GM19324 (cell line): ENCODE data around the gene IL1RAP.
A peak's percentile ranks its signal among the peaks of the same experiment; 100 is the strongest.

Experiments
- ATAC-seq: cut with Tn5 transposase; IDR thresholded peaks from one replicate; pipeline ENCODE4 v1.9.1; 2021; ENCODE audit warnings: mild to moderate bottlenecking, moderate library complexity; ENCODE audit not compliant: unreplicated experiment, low FRiP score

IL1RAP gene

GRCh38 chr3:190566043-190566933 is 52.4 kb downstream of the IL1RAP start:
- ATAC-seq: no peak

- no peak for ATAC-seq
Measured at GRCh38 chr3:190568036-190568435, 54.2 kb downstream of the IL1RAP start.

GRCh38 chr3:190574473-190574872 is 60.6 kb downstream of the IL1RAP start:
- no peak for ATAC-seq

- no peak for ATAC-seq
Measured at GRCh38 chr3:190575437-190576185, 61.7 kb downstream of the IL1RAP start.

GRCh38 chr3:190577225-190577624 is 63.3 kb downstream of the IL1RAP start:
- ATAC-seq: no peak

GRCh38 chr3:190579514-190580137 is 65.7 kb downstream of the IL1RAP start:
- no peak for ATAC-seq

- no peak for ATAC-seq
Measured at GRCh38 chr3:190580417-190580816, 66.5 kb downstream of the IL1RAP start.

- ATAC-seq: no peak
Measured at GRCh38 chr3:190581041-190581541, 67.2 kb downstream of the IL1RAP start.

- ATAC-seq: no peak
Measured at GRCh38 chr3:190582667-190583066, 68.8 kb downstream of the IL1RAP start.

GRCh38 chr3:190585805-190586630 is 72.1 kb downstream of the IL1RAP start:
- no peak for ATAC-seq

- peak; percentile 80 for ATAC-seq
Measured at GRCh38 chr3:190586631-190587011, 72.7 kb downstream of the IL1RAP start.

- no peak for ATAC-seq
Measured at GRCh38 chr3:190588570-190588969, 74.7 kb downstream of the IL1RAP start.

- ATAC-seq: no peak
Measured at GRCh38 chr3:190589326-190589725, 75.4 kb downstream of the IL1RAP start.

GRCh38 chr3:190591080-190591479 is 77.2 kb downstream of the IL1RAP start:
- ATAC-seq: no peak

- no peak for ATAC-seq
Measured at GRCh38 chr3:190593075-190593474, 79.2 kb downstream of the IL1RAP start.

- no peak for ATAC-seq
Measured at GRCh38 chr3:190594171-190594570, 80.3 kb downstream of the IL1RAP start.

- ATAC-seq: no peak
Measured at GRCh38 chr3:190595179-190595795, 81.4 kb downstream of the IL1RAP start.

- no peak for ATAC-seq
Measured at GRCh38 chr3:190595807-190596206, 81.9 kb downstream of the IL1RAP start.

GRCh38 chr3:190596349-190597285 is 82.7 kb downstream of the IL1RAP start:
- no peak for ATAC-seq
